Activated CD4-positive, alpha-beta T cell treated with anti-CD3 and anti-CD28 coated beads for 1 hour (primary cell): ENCODE data around the gene ZNF177.

Experiments
- DNase-seq: peaks from one replicate; pipeline ENCODE4 v3.0.0-alpha.2; 2020

The ZNF177 gene

GRCh38 chr19:9431475-9431874 is 68.7 kb downstream of the ZNF177 start:
- peak; percentile 19 for DNase-seq
